Measurements from ENCODE around the gene LMF1.

Gene LMF1

DNA sequence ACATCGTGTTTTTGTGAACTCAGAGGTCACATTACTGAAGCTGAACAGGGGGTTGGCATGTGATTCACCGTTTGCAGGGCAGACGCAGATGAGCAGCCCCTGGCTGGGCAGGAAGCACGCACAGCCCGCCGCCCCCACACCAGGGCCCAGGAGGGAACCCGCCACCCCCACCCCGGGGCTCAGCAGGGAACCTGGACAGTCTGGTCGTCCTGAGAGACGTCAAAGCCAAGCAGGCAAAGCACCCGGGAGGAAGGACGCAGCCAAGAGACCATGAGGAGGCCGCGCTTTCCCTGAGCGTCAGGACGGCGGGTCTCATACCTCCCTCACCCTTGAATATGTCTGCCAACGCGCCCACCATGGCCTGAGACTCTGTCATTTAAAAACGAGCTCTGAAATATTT is 60.6 kb downstream of the LMF1 start:
- no peak for DNase-seq

DNA sequence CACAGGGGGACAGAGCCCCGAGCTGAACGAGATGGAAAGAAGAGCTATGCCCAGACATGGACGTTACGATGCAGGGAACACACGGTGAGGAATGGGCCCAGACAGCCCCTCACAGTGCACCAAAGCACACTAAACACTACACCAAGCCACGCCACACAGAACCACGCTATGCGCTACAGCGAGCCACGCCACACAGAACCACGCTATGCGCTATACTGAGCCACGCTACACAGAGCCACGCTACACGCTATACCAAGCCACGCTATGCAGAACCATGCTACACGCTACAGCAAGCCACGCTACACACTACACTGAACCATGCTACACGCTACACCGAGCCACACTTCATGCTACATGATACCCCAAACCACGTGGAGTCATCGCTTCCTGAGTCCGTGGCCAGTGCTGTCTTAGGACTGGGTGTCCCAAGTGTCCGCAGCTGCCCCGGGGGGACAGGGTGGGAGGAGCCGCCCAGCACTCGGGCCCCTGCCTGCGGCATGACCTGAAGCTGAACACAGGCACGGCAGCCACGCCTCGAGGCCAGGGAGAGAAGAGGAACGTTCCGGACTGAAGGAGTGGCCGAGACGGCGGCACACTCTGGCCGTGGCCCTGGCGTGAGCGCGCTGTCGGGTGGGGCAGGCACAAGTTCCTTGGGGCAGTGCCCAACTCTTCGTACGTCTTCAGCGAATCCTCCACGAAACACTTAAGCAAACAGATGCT is 61.3 kb downstream of the LMF1 start:
- DNase-seq, result no peak

DNA sequence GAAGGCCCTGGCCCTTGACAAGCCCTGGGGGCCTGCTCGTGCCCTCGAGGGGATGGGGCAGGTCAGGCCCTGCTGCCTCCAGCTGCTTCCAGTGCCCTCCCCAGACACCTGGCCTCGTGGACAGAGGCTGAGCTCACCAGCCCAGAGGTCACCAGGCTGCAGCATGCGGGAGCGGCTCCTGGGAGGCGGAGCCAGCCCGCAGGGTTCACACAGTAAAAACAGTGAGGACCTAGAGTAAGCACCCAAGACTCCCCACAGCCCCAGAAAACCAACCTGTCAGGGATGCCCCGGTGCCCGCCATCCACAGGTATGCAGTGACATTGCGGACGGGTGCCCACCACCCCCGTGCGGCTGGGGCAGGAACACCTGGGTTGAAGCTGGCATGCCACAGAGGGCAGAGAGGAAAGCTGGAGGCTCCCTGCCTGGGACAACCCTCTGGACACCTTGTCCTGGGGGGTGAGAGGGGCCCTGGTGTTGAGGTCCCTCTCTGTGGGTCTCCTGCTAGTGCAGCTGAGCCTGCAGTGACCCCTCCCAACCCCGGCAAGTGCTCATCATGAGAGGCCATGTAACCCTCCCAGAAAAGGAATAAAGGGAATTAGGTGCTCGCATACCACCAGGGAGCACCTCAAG is 62.1 kb downstream of the LMF1 start:
- no peak for DNase-seq

DNA sequence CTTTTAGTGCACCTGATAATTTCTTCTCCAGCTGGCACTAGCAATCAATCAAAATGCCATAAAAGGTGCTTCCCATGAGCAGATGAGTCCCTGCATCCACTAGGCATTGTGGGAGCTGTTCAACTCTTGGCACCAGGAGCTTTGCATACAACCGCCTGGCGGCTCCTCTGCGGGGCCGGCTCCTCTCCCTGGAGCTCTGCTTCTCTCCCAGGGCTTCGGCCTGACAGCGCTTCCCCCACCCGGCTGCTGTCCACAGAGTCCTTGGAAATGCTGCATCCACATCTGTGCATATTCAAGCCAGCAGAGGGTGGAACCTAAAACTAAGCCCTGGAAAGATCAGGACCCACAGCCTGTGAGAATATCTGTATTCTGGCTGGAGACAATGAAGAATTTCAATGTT is 62.9 kb downstream of the LMF1 start:
- DNase-seq, result no peak

DNA sequence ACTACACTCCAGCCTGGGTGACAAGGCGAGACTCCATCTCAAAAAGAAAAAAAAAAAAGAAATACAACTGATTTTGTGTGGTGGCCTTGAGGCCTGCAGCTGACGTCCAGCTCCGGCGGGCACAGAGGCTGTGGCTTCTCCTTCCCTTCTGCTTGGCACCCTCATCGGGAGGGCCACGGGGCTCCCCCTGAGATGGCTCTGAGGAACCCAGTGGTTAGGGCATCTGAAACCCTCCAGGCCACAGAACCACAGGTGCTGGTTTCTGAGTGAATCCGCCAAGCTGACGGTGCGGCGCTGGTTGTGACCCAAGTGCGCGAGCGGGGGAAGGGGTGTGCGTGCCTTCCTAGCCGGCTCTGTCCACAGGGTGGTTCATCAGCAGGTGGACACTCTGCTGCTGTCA is 63.4 kb downstream of the LMF1 start:
- DNase-seq, result no peak

DNA sequence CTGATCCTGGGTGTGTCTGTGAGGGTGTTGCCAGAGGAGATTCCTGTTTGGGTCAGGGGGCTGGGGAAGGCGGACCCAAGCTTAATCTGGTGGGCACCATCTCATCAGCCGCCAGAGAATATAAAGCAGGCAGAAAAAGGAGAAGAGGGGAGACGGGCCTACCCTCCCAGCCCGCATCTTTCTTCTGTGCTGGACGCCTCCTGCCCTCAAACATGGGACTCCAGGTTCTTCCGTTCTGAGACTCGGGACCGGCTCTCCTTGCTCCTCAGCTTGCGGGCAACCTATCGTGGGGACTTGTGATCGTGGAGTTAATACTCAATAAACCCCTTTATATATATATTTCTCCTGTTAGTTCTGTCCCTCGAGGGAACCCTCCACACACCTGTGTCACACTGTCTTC is 64.5 kb downstream of the LMF1 start:
- no peak for DNase-seq

DNA sequence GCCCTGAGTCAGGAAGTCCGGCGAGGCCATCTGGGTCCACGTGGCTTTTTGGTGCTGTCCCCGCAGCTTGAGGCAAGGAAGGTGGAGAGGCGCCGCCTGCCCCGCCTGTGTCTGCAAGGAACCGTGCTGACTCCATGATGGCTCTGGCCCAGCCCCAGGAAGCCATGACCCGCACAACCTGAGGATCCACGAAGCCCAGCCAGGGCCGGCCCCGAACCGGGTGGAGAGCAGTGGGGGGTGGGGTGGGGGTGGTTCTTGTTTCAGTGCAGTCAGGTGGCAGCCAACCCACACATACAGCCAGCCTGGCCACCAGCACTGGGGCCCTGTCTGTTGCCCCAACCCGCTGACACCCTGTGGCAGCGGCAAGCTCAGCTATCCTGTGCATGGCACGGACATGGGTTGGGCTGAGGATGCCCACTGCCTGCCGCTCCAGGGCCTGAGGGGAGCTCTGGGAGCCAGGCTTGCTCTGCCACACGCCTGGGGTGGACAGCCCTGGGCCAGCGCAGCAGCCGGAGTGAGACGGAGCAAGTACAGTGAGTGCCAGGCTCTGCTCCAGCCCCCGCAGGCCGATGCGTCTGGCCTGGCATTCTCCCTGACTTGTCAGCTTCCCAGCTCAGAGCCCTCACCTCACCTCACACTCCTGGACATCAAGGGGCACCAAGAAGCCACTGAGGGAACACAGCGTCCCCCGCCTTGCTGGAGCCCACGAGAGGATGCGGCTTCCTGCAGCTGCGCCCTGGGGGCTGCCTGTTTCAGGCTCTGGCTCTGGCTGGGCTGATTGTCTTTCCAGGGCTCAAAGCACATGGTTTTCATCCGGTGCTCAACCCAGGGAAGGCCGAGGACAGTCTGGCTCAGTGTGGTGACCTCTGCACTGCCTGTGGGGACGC is 68.8 kb downstream of the LMF1 start:
- no peak for DNase-seq

DNA sequence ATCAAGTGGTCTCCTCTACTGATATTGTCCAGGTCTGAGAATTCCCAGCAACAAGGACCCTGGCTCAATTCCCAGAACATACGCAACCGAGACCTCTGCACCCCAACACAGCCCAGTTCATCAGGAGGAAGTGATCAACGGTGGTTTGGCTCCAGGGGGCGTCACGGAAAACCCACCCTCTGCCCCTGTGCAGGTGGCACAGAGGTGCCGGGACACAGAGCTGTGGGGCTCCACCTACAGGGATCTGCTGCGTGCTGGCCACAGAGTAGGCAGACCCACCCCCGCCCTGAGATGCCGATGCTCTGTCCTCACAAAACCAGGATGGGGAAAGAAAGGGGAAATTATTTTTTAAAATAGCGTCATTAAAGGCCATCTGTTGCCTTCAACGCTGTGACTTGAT is 69.6 kb downstream of the LMF1 start:
- no peak for DNase-seq

DNA sequence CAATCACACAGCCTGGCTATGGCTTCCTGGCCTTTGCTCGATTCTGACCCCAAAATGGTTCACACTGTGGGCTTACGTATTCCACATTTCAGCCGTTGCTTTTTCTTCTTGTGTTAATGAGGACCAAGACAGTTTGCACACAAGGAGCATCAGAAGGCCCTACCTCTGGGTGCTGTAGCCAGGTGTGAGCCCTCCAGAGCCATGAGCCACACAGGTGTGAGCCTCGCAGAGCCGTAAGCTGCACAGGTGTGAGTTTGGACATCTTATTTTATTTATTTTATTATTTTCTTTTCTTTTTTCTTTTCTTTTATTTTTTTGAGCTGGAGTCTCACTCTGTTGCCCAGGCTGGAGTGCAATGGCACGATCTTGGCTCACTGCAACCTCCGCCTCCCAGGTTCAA is 70.6 kb downstream of the LMF1 start:
- no peak for DNase-seq

DNA sequence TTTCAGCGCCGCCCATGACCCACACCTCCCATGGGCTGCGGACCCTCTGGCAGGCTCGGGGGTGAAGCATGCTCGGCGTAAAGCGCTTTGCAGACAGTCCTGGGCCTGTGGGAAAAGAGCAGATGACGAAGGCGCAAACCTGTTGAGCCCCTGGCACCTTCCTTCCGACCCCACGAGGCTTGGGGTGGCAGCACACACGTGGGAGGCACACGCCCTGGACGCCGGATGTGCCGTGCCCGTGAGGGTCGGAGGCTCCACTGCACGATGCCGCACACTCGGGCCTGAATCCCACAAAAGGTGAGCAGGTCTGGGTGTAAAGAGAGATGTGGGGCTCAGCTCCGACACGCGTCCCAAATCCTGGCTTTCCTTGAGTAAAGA is 71.1 kb downstream of the LMF1 start:
- DNase-seq, result no peak

DNA sequence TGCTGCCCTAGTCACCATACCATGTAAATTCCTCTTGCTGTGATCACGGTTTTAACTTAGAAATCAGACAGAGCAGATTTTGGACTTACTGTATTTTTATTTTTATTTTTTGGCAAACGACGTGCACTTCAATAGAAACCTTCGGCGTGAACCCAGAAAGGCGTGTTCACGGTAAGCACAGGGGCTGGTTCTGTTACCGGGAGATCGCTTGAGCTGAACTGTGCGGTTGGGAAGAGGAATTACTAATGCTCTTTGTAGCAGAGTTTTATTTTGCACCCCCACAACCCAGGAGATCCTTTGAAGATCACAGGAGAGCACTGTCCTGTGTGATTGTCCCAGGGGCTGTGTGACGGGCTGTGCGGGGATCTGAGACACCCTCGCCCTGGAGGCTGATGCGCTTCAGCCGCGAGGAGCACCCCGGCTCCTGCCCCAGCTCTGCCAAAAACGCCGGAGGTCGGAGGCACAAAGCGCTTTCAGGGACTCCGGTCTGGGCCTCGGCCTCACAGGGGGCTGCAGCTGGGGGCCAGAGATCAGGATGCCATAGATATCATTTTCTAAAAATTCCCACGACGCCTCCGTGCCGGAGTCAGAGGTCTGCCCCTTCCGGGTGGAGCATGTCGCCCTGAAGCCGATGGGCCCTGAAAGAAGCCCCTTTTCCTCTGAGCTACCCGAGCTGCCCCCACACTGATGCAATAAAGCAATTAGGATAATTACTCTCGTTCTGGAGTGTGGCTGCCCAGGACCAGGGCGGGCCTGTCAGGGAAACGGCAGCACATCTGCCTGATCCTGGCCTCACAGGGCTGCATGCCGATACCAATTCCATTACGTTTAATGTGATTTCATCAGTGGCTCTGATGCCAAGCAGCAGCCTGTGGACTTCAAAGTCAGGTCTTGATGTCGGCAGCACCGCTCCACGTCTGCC is 71.8 kb downstream of the LMF1 start:
- DNase-seq, result no peak

DNA sequence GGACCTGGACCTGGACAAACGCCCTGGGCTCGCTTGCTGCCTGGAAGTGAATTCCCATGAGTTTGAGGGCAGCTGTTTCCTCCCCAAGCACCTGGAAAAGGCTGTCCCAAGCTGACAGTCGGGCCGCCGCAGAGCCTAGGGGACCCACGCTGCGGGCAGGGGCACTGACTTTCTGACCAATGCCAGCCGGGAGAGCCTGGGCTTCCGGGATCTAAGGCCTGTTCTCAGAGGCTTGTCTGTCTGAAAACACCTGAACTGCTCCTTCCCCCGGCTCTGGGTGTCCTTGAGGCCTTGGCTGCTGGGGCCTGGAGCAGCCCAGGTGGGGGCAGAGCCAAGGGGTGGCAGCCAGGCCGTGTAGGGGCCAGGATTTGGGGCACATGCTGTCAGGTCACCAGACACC is 72.6 kb downstream of the LMF1 start:
- no peak for DNase-seq

DNA sequence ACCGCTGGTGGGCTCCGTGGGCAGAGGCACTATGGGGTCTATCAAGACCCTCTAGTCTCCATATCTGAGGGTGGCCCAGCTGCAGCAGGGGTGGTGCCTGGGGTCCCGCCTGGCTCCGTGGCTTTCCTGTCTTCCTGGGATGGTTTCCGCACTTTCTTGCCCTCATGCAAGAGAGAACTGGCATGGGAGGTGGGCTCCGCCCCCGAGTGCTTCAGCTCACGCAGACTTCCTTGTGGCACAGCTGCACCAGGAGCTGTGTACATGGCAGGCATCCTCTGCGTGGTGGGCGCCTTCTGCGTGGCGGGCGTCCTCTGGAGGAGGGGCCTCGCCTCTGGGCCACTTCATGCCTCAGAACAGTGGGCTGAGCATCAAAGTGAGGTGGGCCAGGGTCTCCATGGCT is 73.1 kb downstream of the LMF1 start:
- DNase-seq, result no peak

DNA sequence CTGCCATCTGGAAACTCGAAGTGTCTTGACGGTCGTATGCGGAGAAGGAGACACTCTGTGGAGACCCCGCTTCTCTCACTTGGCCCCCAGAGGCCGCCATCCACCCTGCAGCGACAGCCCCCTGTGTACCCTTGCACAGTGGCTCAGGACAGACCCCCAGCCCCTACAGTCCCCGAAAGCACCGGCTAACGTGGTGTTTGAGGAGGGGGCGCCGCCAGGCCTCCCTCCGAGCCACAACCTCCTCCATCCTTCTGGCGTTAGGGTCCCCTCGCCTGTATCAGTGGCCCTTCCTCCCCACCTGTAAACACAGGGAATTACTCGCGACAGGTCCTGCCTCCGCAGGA is 73.6 kb downstream of the LMF1 start:
- DNase-seq, result no peak

DNA sequence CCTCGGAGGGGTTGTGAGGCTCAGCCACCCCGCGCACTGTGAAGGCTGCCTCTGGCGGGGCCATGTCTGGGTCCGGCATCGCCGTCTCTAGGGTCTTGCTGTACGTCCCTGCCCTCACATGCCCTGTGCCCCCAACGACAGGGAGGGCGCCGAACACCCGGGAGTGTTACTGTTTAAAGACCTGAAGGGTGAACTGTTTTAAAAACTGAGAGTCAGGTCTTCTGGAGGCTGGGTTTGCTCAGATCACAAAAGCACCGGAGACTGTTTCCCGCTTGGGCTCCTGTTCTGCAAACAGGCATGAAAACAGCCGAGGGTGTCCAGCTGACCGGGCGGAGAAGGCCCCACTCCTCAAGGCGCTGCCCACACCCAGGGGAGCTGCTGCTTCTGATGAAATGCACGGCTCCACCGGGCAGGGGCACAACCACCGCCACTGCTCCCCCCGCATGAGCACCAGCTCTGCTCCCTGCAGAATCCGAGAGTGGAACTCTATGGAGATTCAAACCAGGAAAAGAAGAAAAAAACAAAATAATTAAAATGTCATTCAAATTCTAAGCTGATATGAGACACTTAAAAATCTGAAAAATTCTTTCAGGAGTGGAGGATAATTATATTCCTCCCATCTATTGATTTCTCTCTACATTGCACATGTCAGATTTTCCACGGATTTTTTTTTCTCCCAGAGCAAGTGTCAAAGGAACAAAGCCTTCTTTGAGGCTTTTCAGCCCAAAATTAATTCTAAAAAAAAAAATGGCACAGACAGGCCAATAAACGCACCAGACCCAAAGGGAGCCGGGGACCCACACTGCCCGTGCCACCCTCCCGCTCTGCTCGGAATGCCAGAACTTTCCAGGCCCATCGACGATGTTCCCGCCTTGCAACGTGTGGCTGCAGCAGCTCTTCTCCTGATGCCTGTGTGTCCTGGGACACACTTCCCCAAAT is 74.3 kb downstream of the LMF1 start:
- DNase-seq, result no peak

DNA sequence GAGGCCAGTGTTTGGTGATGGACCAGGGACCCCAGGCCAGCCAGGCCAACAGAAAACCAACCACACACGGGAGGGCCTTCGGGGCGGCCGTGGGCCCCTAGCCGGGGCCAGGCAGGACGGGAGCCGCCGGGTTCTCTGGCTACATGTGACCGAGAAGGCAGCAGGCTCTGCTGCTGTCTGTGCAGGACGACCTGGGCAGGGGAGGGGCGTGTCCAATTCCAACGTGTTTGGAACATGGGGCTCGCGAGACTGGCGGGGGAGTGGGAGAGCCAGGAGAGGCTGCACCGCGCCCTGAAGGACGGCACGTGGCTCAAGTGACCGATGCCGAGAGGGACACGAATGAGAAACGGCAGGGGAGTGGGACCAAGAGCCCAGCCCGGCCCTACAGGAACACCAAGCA is 75.4 kb downstream of the LMF1 start:
- no peak for DNase-seq

DNA sequence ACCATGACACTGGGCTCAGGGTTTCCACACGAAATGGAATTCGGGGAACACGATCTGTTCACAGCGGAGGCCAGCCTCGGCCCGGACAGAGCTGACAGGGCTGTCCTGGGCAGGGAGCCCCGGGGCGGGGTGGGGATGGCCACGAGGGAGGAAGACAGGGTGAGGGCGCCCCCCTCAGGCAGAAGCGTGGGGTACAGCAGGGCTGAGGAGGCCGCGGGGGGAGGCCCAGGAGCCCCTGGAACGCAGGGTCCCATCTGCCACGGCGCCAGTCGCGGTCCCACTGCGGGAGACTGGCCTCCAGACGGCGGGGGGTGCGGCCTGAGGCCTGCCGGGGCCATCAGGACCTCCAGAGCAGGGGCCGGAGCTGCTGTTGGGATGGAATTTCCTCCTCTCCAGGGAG is 75.9 kb downstream of the LMF1 start:
- no peak for DNase-seq

DNA sequence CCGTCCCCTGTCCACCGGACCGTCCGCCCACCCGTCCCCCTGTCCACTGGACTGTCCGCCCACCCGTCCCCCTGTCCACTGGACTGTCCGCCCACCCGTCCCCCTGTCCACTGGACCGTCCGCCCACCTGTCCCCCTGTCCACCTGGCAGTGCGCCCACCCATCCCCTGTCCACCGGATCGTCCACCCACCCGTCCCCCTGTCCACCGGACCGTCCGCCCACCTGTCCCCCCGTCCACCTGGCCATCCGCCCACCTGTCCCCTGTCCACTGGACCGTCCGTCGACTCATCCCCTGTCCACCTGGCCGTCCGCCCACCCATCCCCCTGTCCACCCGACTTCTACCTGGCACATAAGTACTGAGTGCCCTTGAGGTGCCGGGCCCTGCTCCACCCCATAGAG is 76.6 kb downstream of the LMF1 start:
- no peak for DNase-seq

DNA sequence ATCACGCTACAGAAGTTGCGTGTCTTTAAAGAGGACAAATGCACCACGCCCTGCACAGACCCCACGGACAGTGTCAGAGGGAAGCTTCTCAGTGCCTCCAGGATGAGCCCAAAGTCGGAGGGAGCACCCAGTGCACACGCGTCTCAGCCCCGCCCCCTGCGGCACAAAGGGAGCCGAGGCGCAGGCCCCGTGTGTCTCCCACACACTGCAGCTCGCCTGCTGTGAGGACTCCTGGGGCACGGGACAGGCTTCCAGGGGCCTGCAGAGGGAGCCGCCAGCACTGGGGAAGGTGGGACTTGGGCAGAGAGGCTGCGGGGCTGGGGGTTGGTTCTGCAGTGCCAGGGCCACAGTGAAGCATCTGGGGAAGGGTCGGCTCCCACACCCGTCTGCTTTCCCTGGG is 77.4 kb downstream of the LMF1 start:
- DNase-seq, result no peak

DNA sequence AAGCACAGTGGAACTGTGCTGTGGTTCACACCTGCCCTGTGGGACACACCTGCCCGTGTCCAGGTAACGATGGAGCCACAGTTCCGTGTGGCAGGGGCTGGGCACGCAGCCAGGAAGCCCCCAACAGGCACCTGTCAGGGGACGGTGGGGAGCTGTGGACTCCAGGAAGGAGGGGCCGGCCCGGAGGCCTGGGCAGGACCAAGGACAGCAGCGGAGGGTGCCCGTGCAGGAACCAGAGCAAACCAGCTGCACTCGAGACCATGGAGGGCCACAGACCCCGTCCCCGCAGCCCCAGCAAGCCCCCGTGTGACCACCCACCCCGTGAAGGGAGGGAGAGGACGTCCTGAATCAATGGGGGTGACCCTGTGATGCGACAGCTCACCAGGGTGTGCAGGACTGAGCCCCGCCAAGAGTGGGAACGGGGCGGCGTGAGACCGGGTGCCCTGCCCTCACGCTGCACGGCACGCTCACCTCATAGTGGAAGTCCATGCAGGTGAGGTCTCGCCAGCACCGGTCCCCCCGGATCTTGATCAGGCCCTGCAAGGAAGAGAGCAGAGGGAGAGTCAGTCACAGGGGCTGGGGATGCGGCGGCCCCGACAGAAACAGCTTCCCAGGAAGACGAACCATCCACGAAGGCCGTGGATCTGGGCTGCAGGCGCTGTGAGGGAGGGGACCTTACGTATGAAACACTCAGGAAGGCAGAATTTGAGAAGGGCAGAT is 78.1 kb downstream of the LMF1 start:
- no peak for DNase-seq

DNA sequence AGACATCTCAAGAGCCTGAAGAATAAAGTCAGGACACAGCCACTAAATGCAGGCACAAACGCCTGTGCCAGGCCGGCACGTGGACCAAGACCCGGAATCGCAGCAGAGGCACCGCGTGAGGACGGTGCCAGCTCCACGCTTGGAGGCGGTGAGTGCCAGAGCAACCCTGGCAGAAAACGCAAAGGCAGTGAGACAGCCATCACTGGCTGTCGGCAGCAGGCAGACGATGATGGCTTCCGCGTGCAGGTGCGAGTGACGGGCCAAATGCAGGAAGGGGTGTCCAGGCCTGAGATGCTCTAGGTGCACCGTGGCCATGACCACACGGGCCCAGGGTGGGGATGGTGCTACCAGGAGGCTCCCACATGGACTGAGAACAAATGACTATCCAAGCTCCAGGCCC is 78.8 kb downstream of the LMF1 start:
- no peak for DNase-seq

All from T1000 (cell line).